ENCODE results near the gene ADCYAP1R1.

GRCh38 chr7:31098642-31099360, 46.7 kb downstream of the ADCYAP1R1 start:
- TF ChIP-seq CEBPB (IDR thresholded peaks at IDR 0.05; ENCODE audit: low read depth) (no peak), POLR2A (IDR thresholded peaks at IDR 0.05; ENCODE audit: borderline replicate concordance, extremely low read depth, insufficient read depth, insufficient read length) (no peak), CTCF (IDR thresholded peaks at IDR 0.05 in 2 of 3, conservative IDR thresholded peaks at IDR 0.05 in 1 of 3; ENCODE audit: borderline replicate concordance in 1 of 3, insufficient read depth in 1 of 3, low read depth in 2 of 3, low read length in 2 of 3) (no peak), SIN3A (IDR thresholded peaks at IDR 0.05; ENCODE audit: low read depth) (no peak), SP1 (IDR thresholded peaks at IDR 0.05; ENCODE audit: low read depth) (no peak)

Data from HCT116 (cell line).